GM08714 (cell line): ENCODE data around the gene RNF227.

Experiments
- H3K4me3 ChIP-seq: fragments of 200-500 bp; sonication (Bioruptor generic); 2 replicates; pipeline ENCODE4 v1.5.1; 2014; ENCODE audit warnings: mild to moderate bottlenecking, low read length, inconsistent platforms
- ZNF274 ChIP-seq: IDR thresholded peaks from 2 replicates; pipeline ENCODE4 v1.6.1; 2012; ENCODE audit warnings: mild to moderate bottlenecking, low read depth, low read length

RNF227 gene

GRCh38 chr17:7940743-7941142, 24.7 kb upstream of the RNF227 start:
- H3K4me3 ChIP-seq: no peak overlapping the region
- no peak for TF ChIP-seq ZNF274

- TF ChIP-seq ZNF274: no peak
These were observed 23.9 kb upstream of the RNF227 start for GRCh38 chr17:7940034-7940433.

GRCh38 chr17:7935859-7936258, 19.8 kb upstream of the RNF227 start:
- TF ChIP-seq ZNF274: no peak
- no peak overlapping the region for H3K4me3 ChIP-seq

More at GRCh38 chr17:7940034-7940433, 23.9 kb upstream of the RNF227 start:
- H3K4me3 ChIP-seq: no peak overlapping the region

- H3K4me3 ChIP-seq: peak overlapping the region; percentile 77
- TF ChIP-seq ZNF274: no peak
These were observed 16.9 kb upstream of the RNF227 start for GRCh38 chr17:7932949-7933348.

- H3K4me3 ChIP-seq: peak overlapping the region; percentile 77
- no peak for TF ChIP-seq ZNF274
These were observed 16.4 kb upstream of the RNF227 start for GRCh38 chr17:7932483-7932891.

- H3K4me3 ChIP-seq: peak within 1 kb of the TSS; percentile 93
- TF ChIP-seq ZNF274: no peak
These were observed 15.8 kb upstream of the RNF227 start, which contains the start of the genes CNTROB and TRAPPC1 for GRCh38 chr17:7931709-7932482. Gene CNTROB (plus strand): TSS chr17:7932206. CDS start chr17:7933080, 874 bp downstream. Gene TRAPPC1 (minus strand): TSS chr17:7931946. CDS start chr17:7931829, 117 bp downstream.

- peak overlapping the region; percentile 93 for H3K4me3 ChIP-seq
- TF ChIP-seq ZNF274: no peak
These were observed 14.9 kb upstream of the RNF227 start for GRCh38 chr17:7930841-7931631.

- H3K4me3 ChIP-seq: no peak within 1 kb of the TSS; the same call in 1 of the 2 replicates
- TF ChIP-seq ZNF274: no peak
These were observed 13.3 kb upstream of the RNF227 start, which contains the start of gene KCNAB3 for GRCh38 chr17:7929158-7930023. Gene KCNAB3 (minus strand): TSS chr17:7929856. CDS start chr17:7929435, 421 bp downstream.

- no peak overlapping the region for H3K4me3 ChIP-seq
- no peak for TF ChIP-seq ZNF274
These were observed 11.5 kb upstream of the RNF227 start for GRCh38 chr17:7927596-7927995.

- peak overlapping the region; percentile 29; the same call in 1 of the 2 replicates for H3K4me3 ChIP-seq
- TF ChIP-seq ZNF274: no peak
These were observed 6.9 kb upstream of the RNF227 start for GRCh38 chr17:7922845-7923628.

- no peak for TF ChIP-seq ZNF274
- peak overlapping the region; percentile 29; the same call in 1 of the 2 replicates for H3K4me3 ChIP-seq
These were observed 6.3 kb upstream of the RNF227 start for GRCh38 chr17:7922269-7922844.

- H3K4me3 ChIP-seq: no peak overlapping the region
- TF ChIP-seq ZNF274: no peak
These were observed 719 bp upstream of the RNF227 start for GRCh38 chr17:7916808-7917207.

- peak overlapping the region; percentile 41; the same call in 1 of the 2 replicates for H3K4me3 ChIP-seq
- no peak for TF ChIP-seq ZNF274
These were observed 245 bp upstream of the RNF227 start for GRCh38 chr17:7916385-7916682.

- peak overlapping the region; percentile 41; the same call in 1 of the 2 replicates for H3K4me3 ChIP-seq
These were observed 894 bp downstream of the RNF227 start for GRCh38 chr17:7915179-7915610.

More at GRCh38 chr17:7915179-7915610, 894 bp downstream of the RNF227 start:
- TF ChIP-seq ZNF274: no peak
